Measurements from ENCODE around the gene PRR20D. TPM values are rescaled to one million over a fixed set of nuclear protein-coding genes. Genes with fewer than 3 reads are reported as not detected.
"Not testable (repeated sequence)": the region's sequence is repeated elsewhere in the genome, so short reads cannot be mapped to it uniquely, and the experiment has no call there.

The PRR20D gene
- total RNA-seq, 1 donor, result not detected

GRCh38 chr13:57153761-57154160 lies 6.7 kb upstream of the PRR20D start, which contains the start of gene PRR20C:
Gene PRR20C (plus strand): TSS chr13:57154061. CDS start chr13:57154448, 387 bp downstream.
- DNase-seq (ENCODE audit: low read depth), result not testable (repeated sequence)

GRCh38 chr13:57166897-57167296 lies 6.5 kb downstream of the PRR20D start, which contains the start of gene PRR20E:
Gene PRR20E (plus strand): TSS chr13:57167197. CDS start chr13:57167584, 387 bp downstream.
- H3K4me3 ChIP-seq (ENCODE audit: low read depth, low read length); DNase-seq (ENCODE audit: low read depth): not testable (repeated sequence)

More at GRCh38 chr13:57153761-57154160, 6.7 kb upstream of the PRR20D start, which contains the start of gene PRR20C:
- not testable (repeated sequence) for H3K4me3 ChIP-seq (ENCODE audit: low read depth, low read length)

GRCh38 chr13:57191667-57192066 lies 31.2 kb downstream of the PRR20D start:
- H3K4me3 ChIP-seq (ENCODE audit: low read depth, low read length), result no peak overlapping the region
- no peak for DNase-seq (ENCODE audit: low read depth)
- no peak for TF ChIP-seq CTCF (IDR thresholded peaks at IDR 0.05; ENCODE audit: insufficient read depth, low read length)

- no peak overlapping the region for H3K4me3 ChIP-seq (ENCODE audit: low read depth, low read length)
- no peak for TF ChIP-seq CTCF (IDR thresholded peaks at IDR 0.05; ENCODE audit: insufficient read depth, low read length)
Measured at GRCh38 chr13:57212989-57213388, 52.6 kb downstream of the PRR20D start.

More at GRCh38 chr13:57212989-57213388, 52.6 kb downstream of the PRR20D start:
- DNase-seq (ENCODE audit: low read depth), result no peak

Small RNAs within 50 kb of the gene (small RNA-seq; reads per million reads assigned to genes)
- gene PRR20FP, result not detected

Other genes starting within 250 kb of the PRR20D start
- gene PRR20A, start 19.7 kb upstream of the PRR20D start, total RNA-seq (ENCODE audit: low replicate concordance), result not detected in 2 replicates
- gene PRR20B, start 13.1 kb upstream of the PRR20D start, total RNA-seq (ENCODE audit: low replicate concordance), result not detected in 2 replicates
- gene PRR20C, start 6.6 kb upstream of the PRR20D start, total RNA-seq (ENCODE audit: low replicate concordance), result 0.16 TPM in 1 of 2 replicates, not detected in the other
- not detected in 2 replicates for gene PRR20E, start 6.6 kb downstream of the PRR20D start, total RNA-seq (ENCODE audit: low replicate concordance)

Data from fibroblast of the aortic adventitia (primary cell).